GM20000 (cell line): ENCODE results near the gene VAMP3.

Experiments
- DNase-seq: peaks from one replicate; pipeline ENCODE4 v3.0.0; 2012; ENCODE audit warnings: low spot score
- CTCF ChIP-seq: IDR thresholded peaks from 2 replicates; pipeline ENCODE4 v1.5.1; 2012; ENCODE audit warnings: mild to moderate bottlenecking, control low read depth; ENCODE audit errors: extremely low read depth, missing control alignments

The VAMP3 gene

DNA sequence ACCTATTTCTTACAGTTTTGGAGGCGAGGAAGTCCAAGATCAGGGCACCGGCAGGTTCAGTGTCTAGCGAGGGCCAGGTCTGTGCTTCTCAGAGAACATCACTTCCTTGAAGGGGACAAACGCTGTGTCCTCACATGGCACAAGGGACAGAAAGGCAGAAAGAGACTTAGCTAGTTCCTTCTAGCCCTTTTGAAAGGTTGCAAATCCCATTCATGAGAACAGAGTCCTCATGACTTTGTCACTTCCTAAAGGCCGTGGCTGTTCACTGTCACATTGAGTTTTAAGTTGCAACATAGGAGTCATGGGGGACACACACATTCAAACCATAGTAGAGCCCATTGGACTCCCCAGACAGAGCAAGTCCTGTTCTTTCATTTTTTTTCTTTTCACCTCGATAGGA lies 40.4 kb downstream of the VAMP3 start:
- DNase-seq = no peak
- no peak for TF ChIP-seq CTCF

- no peak for TF ChIP-seq CTCF
- no peak for DNase-seq
These were observed 42.7 kb downstream of the VAMP3 start for GRCh38 chr1:7813677-7814373.

GRCh38 chr1:7821282-7821681 lies 50.2 kb downstream of the VAMP3 start:
- no peak for TF ChIP-seq CTCF

GRCh38 chr1:7824701-7825100 lies 53.6 kb downstream of the VAMP3 start:
- no peak for DNase-seq
- no peak for TF ChIP-seq CTCF

More at GRCh38 chr1:7821282-7821681, 50.2 kb downstream of the VAMP3 start:
- DNase-seq = no peak

GRCh38 chr1:7826363-7826762 lies 55.3 kb downstream of the VAMP3 start:
- DNase-seq = no peak
- no peak for TF ChIP-seq CTCF

- DNase-seq = peak; percentile 61
These were observed 56.2 kb downstream of the VAMP3 start for GRCh38 chr1:7827126-7827955.

More at GRCh38 chr1:7827126-7827955, 56.2 kb downstream of the VAMP3 start:
- no peak for TF ChIP-seq CTCF
